OCI-LY3 (cell line): ENCODE measurements around the gene CA4.

ENCODE experiments used
- CTCF ChIP-seq: fragments of 200-600, 300-600 bp; sonication (generic); IDR thresholded peaks from 2 replicates; pipeline ENCODE4 v1.5.1; 2014; ENCODE audit warnings: antibody characterized with exemption, low read length, low read depth
- EZH2phosphoT487 ChIP-seq: fragments of 200-600 bp; shearing (Covaris generic); IDR thresholded peaks from 2 replicates; pipeline ENCODE4 v1.6.1; 2018; ENCODE audit warnings: antibody characterized with exemption, mixed run types, low read depth

- TF ChIP-seq EZH2phosphoT487 (no peak), CTCF (no peak)
Observed at GRCh38 chr17:60169921-60170817, 20.4 kb downstream of the CA4 start.
